Endothelial cell of umbilical vein (primary cell): ENCODE measurements around the gene NCAN.

ENCODE experiments used
- CTCF ChIP-seq, 2 donors: IDR thresholded peaks; 1 replicate in 1 of 2; 2 replicates in 1 of 2; pipeline ENCODE4 v1.5.1; 2011; ENCODE audit warnings: low read length in 2 of 2, mild to moderate bottlenecking in 2 of 2, moderate library complexity in 2 of 2, control low read depth in 1 of 2, inconsistent platforms in 1 of 2, low read depth in 1 of 2; ENCODE audit not compliant: insufficient read depth in 1 of 2; ENCODE audit errors: extremely low read depth in 1 of 2
- POLR2A ChIP-seq: IDR thresholded peaks from 2 replicates; pipeline ENCODE4 v1.6.1; 2012; ENCODE audit warnings: low read depth, mild to moderate bottlenecking, control low read depth, low read length
- POLR2AphosphoS5 ChIP-seq: IDR thresholded peaks from 2 replicates; pipeline ENCODE4 v1.6.1; 2012; ENCODE audit warnings: low read depth, mild to moderate bottlenecking, control low read depth, low read length, moderate library complexity; ENCODE audit not compliant: insufficient read depth

- TF ChIP-seq CTCF (IDR thresholded peaks at IDR 0.05; ENCODE audit: extremely low read depth in 1 of 2, insufficient read depth in 1 of 2, low read depth in 1 of 2, low read length in 2 of 2) (no peak), POLR2AphosphoS5 (no peak), POLR2A (no peak)
Observed at GRCh38 chr19:19274716-19275565, 63.2 kb downstream of the NCAN start.
